Liver (tissue), 9 donors: ENCODE measurements around the gene KAT2A. TPM values are rescaled to one million over a fixed set of nuclear protein-coding genes. Genes with fewer than 3 reads are reported as not detected.

Experiments used
- DNase-seq: peaks from one replicate; pipeline ENCODE4 v3.0.0-alpha.2; 2017; ENCODE audit warnings: low spot score
- H3K27ac ChIP-seq, 2 donors: one replicate each; pipeline ENCODE4 v1.7.0; 2013; ENCODE audit warnings: inconsistent platforms in 2 of 2, low read length in 2 of 2, control low read depth in 1 of 2, low read depth in 1 of 2, mild to moderate bottlenecking in 1 of 2
- H3K27me3 ChIP-seq, 4 donors: one replicate each; pipeline versions ENCODE4 v1.6.1 to v1.7.0; 2013; ENCODE audit warnings: low read length in 3 of 4, inconsistent platforms in 1 of 4, mild to moderate bottlenecking in 1 of 4, moderate library complexity in 1 of 4; ENCODE audit not compliant: control insufficient read depth in 4 of 4, insufficient read depth in 4 of 4
- H3K36me3 ChIP-seq, 4 donors: one replicate each; pipeline versions ENCODE4 v1.6.1 to v1.7.0; 2013; ENCODE audit warnings: low read length in 3 of 4, mild to moderate bottlenecking in 3 of 4, low read depth in 1 of 4, moderate library complexity in 1 of 4; ENCODE audit not compliant: control insufficient read depth in 4 of 4, insufficient read depth in 3 of 4
- H3K4me1 ChIP-seq, 4 donors: one replicate each; pipeline versions ENCODE4 v1.6.1 to v1.7.0; 2013; ENCODE audit warnings: low read length in 3 of 4, mild to moderate bottlenecking in 3 of 4, moderate library complexity in 1 of 4; ENCODE audit not compliant: control insufficient read depth in 4 of 4, insufficient read depth in 4 of 4
- H3K4me3 ChIP-seq, 3 donors: one replicate each; pipeline versions ENCODE4 v1.6.1 to v1.7.0; 2013; ENCODE audit warnings: low read length in 3 of 3, control low read depth in 1 of 3, low read depth in 1 of 3, mild to moderate bottlenecking in 1 of 3
- H3K9ac ChIP-seq, 2 donors: one replicate each; pipeline ENCODE4 v1.7.0; 2013; ENCODE audit warnings: low read length in 2 of 2, mild to moderate bottlenecking in 2 of 2, moderate library complexity in 2 of 2, control low read depth in 1 of 2, low read depth in 1 of 2
- H3K9me3 ChIP-seq, 4 donors: one replicate each; pipeline versions ENCODE4 v1.6.1 to v1.7.0; 2013; ENCODE audit warnings: low read length in 3 of 4; ENCODE audit not compliant: control insufficient read depth in 4 of 4
- ATF3 ChIP-seq: IDR thresholded peaks from 2 replicates; pipeline ENCODE4 v1.6.1; 2016; ENCODE audit warnings: antibody characterized with exemption
- CTCF ChIP-seq: fragments of 150-350 bp; IDR thresholded peaks from 2 replicates; pipeline ENCODE4 v1.5.1; 2017; ENCODE audit warnings: improper control_type of control experiment, low read depth, low read length; ENCODE audit not compliant: missing input control
- EGR1 ChIP-seq, 2 donors: IDR thresholded peaks; 2 replicates each; pipeline ENCODE4 v1.6.1; 2016 to 2018; ENCODE audit warnings: antibody characterized with exemption in 2 of 2, low read depth in 2 of 2
- FOXA1 ChIP-seq: IDR thresholded peaks from 2 replicates; pipeline ENCODE4 v1.6.1; 2016; ENCODE audit warnings: antibody characterized with exemption
- FOXA2 ChIP-seq: IDR thresholded peaks from 2 replicates; pipeline ENCODE4 v1.6.1; 2016; ENCODE audit warnings: antibody characterized with exemption
- HNF4A ChIP-seq, 2 donors: conservative IDR thresholded peaks; 2 replicates each; pipeline ENCODE4 v1.6.1; 2016; ENCODE audit warnings: antibody characterized with exemption in 2 of 2, mild to moderate bottlenecking in 2 of 2
- HNF4G ChIP-seq: IDR thresholded peaks from 2 replicates; pipeline ENCODE4 v1.6.1; 2016; ENCODE audit warnings: antibody characterized with exemption
- JUND ChIP-seq, 2 donors: IDR thresholded peaks; 2 replicates each; pipeline ENCODE4 v1.6.1; 2016; ENCODE audit warnings: antibody characterized with exemption in 2 of 2
- MAX ChIP-seq: IDR thresholded peaks from 2 replicates; pipeline ENCODE4 v1.6.1; 2016; ENCODE audit warnings: antibody characterized with exemption
- RAD21 ChIP-seq, 2 donors: IDR thresholded peaks; 2 replicates each; pipeline ENCODE4 v1.6.1; 2016; ENCODE audit warnings: antibody characterized with exemption in 2 of 2, mild to moderate bottlenecking in 2 of 2
- REST ChIP-seq: IDR thresholded peaks from 2 replicates; pipeline ENCODE4 v1.6.1; 2016; ENCODE audit warnings: antibody characterized with exemption, mild to moderate bottlenecking
- SP1 ChIP-seq: IDR thresholded peaks from 2 replicates; pipeline ENCODE4 v1.6.1; 2018; ENCODE audit warnings: antibody characterized with exemption, mild to moderate bottlenecking
- TAF1 ChIP-seq: conservative IDR thresholded peaks from 2 replicates; pipeline ENCODE4 v1.6.1; 2016; ENCODE audit warnings: antibody characterized with exemption, mild to moderate bottlenecking
- YY1 ChIP-seq: IDR thresholded peaks from 2 replicates; pipeline ENCODE4 v1.6.1; 2016; ENCODE audit warnings: antibody characterized with exemption, mild to moderate bottlenecking
- ZBTB33 ChIP-seq: IDR thresholded peaks from 2 replicates; pipeline ENCODE4 v1.6.1; 2016; ENCODE audit warnings: antibody characterized with exemption
- WGBS: extraction: QIAGEN DNeasy Blood & Tissue Kit; methylation state at CpG from one replicate; pipeline ENCODE4 v1.1.7; 2013; 5-methylcytosine and 5-hydroxymethylcytosine counted together
- polyA plus RNA-seq, 2 donors: library from polyadenylated mRNA; stranded (reverse) in 1 of 2; unstranded in 1 of 2; fragments of 200-250 nt in 1 of 2; fragments of >200 nt in 1 of 2; fragmentation: Nextera tagmentation in 1 of 2; extraction: Ambion mirVana in 1 of 2; gene quantifications; one replicate each; pipeline versions ENCODE4 v1.2.1 to v1.2.3, GENCODE V29; 2013 to 2015
- total RNA-seq, 2 donors: library from RNA; depleted of rRNA; stranded (reverse); fragments of >200 nt; gene quantifications; one replicate each; pipeline ENCODE4 v1.2.3, GENCODE V29; 2014
- donor health status: healthy.
- donor health status: healthy.
- donor health status: healthy.
- donor health status: healthy.
- donor health status: healthy.

Gene KAT2A
- total and polyA plus RNA-seq, 4 donors: 5.1 to 14.4 (median 9.6) TPM

GRCh38 chr17:42136654-42137051 is 15.5 kb upstream of the KAT2A start:
- no peak for TF ChIP-seq CTCF
- no peak for TF ChIP-seq REST
- no peak for TF ChIP-seq TAF1
- no peak for TF ChIP-seq HNF4G
- TF ChIP-seq YY1: no peak
- TF ChIP-seq SP1: no peak
- no peak for TF ChIP-seq ZBTB33
- TF ChIP-seq ATF3: no peak
- no peak for TF ChIP-seq HNF4A (conservative IDR thresholded peaks at IDR 0.05)
- TF ChIP-seq EGR1 (IDR thresholded peaks at IDR 0.05; ENCODE audit: low read depth in 2 of 2): no peak
- TF ChIP-seq JUND (IDR thresholded peaks at IDR 0.05): no peak
- no peak for TF ChIP-seq FOXA2
- TF ChIP-seq RAD21 (IDR thresholded peaks at IDR 0.05): no peak
- TF ChIP-seq FOXA1: no peak
- no peak for TF ChIP-seq MAX
- no peak overlapping the region for H3K9ac ChIP-seq
- no peaks in the 10 kb centered on the region for H3K9me3 ChIP-seq
- DNase-seq: no peak
- H3K27ac ChIP-seq: peak overlapping the region; percentile 88 to 95
- peak overlapping the region in 2 of 3 donors; percentile 35 to 41 for H3K4me3 ChIP-seq
- WGBS: 83% methylated on average over 3 of the region's 3 CpGs
- H3K36me3 ChIP-seq: peaks cover 0 to 4% (median 2%) of the 10 kb centered on the region in 4 donors
- H3K4me1 ChIP-seq: peaks cover 14 to 42% (median 22%) of the 10 kb centered on the region in 4 donors
- no peaks in the 10 kb centered on the region for H3K27me3 ChIP-seq
